Osteoblast (primary cell): ENCODE results near the gene HES6. TPM values are rescaled to one million over a fixed set of nuclear protein-coding genes. Genes with fewer than 3 reads are reported as not detected.

Experiments used
- DNase-seq: peaks from one replicate; pipeline ENCODE4 v3.0.0; 2011; ENCODE audit warnings: low spot score, mixed read lengths; ENCODE audit not compliant: insufficient read length; ENCODE audit errors: missing footprints
- H2AFZ ChIP-seq: 2 replicates; pipeline ENCODE4 v1.6.0; 2011; ENCODE audit warnings: mild to moderate bottlenecking, low read length
- H3K27ac ChIP-seq: 2 replicates; pipeline ENCODE4 v1.5.1; 2011; ENCODE audit warnings: mild to moderate bottlenecking, low read depth, low read length, moderate library complexity
- H3K27me3 ChIP-seq: 2 replicates; pipeline ENCODE4 v1.6.0; 2012; ENCODE audit warnings: mild to moderate bottlenecking, control low read depth, inconsistent platforms, low read length, moderate library complexity; ENCODE audit not compliant: insufficient read depth
- H3K36me3 ChIP-seq: 2 replicates; pipeline ENCODE4 v1.5.1; 2011; ENCODE audit warnings: mild to moderate bottlenecking, low read length, control low read depth, moderate library complexity; ENCODE audit not compliant: insufficient read depth
- H3K4me1 ChIP-seq: 2 replicates; pipeline ENCODE4 v1.5.1; 2011; ENCODE audit warnings: mild to moderate bottlenecking, low read length, control low read depth, moderate library complexity; ENCODE audit not compliant: insufficient read depth
- H3K4me2 ChIP-seq: 2 replicates; pipeline ENCODE4 v1.6.0; 2011; ENCODE audit warnings: mild to moderate bottlenecking, low read length; ENCODE audit not compliant: insufficient read depth
- H3K4me3 ChIP-seq: fragments of 200-600 bp; sonication (generic); 3 replicates; pipeline ENCODE4 v1.5.1; 2012; ENCODE audit warnings: mild to moderate bottlenecking, low read length, inconsistent platforms; ENCODE audit not compliant: insufficient read depth
- H3K79me2 ChIP-seq: 2 replicates; pipeline ENCODE4 v1.6.0; 2012; ENCODE audit warnings: mild to moderate bottlenecking, low read length, control low read depth, inconsistent platforms; ENCODE audit not compliant: insufficient read depth
- H3K9me3 ChIP-seq: 2 replicates; pipeline ENCODE4 v1.5.1; 2011; ENCODE audit warnings: low read depth, low read length, control low read depth
- H4K20me1 ChIP-seq: 2 replicates; pipeline ENCODE4 v1.6.0; 2012; ENCODE audit warnings: mild to moderate bottlenecking, low read length, control low read depth; ENCODE audit not compliant: insufficient read depth
- total RNA-seq: library from RNA; depleted of rRNA; stranded (reverse); fragments of >200 nt; gene quantifications from 2 replicates; pipeline ENCODE4 v1.2.3, GENCODE V29; 2012
- TF ChIP-seq, protein P1 (sequence below): IDR thresholded peaks from 2 replicates; pipeline ENCODE4 v1.5.1; 2011; ENCODE audit warnings: mild to moderate bottlenecking, low read depth, low read length, moderate library complexity; ENCODE audit errors: extremely low read depth

HES6 gene
- total RNA-seq, 1 donor, result 4.0 TPM

DNA sequence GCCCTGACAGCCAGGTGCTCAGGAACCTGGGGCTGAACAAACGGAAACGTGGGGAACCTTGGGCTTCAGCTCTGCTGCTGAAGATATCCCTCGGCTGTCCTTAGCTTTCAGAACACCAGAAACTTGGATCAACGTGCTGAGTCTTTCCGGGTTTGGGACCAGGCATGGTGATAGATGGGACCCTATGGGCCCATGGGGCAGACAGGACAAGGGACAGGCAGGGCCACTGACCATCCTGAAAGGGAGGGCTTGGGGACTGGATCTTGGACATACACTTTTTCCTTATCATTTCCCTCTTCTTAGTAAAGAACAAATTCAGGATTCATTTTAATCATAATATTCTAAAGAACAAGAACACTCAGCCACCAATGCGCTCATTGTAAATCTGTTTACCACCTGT is 16.3 kb upstream of the HES6 start:
- Histone ChIP-seq H4K20me1 (no peaks in the 10 kb centered on the region), H2AFZ (no peak overlapping the region), H3K9me3 (no peaks in the 10 kb centered on the region), H3K79me2 (no peaks in the 10 kb centered on the region), H3K27me3 (no peaks in the 10 kb centered on the region), H3K4me1 (no peaks in the 10 kb centered on the region), H3K36me3 (peaks cover 23% of the 10 kb centered on the region), H3K4me3 (no peak overlapping the region), H3K4me2 (no peak overlapping the region), H3K27ac (no peak overlapping the region)
- peak; percentile 52 for DNase-seq
- TF ChIP-seq, protein P1, sequence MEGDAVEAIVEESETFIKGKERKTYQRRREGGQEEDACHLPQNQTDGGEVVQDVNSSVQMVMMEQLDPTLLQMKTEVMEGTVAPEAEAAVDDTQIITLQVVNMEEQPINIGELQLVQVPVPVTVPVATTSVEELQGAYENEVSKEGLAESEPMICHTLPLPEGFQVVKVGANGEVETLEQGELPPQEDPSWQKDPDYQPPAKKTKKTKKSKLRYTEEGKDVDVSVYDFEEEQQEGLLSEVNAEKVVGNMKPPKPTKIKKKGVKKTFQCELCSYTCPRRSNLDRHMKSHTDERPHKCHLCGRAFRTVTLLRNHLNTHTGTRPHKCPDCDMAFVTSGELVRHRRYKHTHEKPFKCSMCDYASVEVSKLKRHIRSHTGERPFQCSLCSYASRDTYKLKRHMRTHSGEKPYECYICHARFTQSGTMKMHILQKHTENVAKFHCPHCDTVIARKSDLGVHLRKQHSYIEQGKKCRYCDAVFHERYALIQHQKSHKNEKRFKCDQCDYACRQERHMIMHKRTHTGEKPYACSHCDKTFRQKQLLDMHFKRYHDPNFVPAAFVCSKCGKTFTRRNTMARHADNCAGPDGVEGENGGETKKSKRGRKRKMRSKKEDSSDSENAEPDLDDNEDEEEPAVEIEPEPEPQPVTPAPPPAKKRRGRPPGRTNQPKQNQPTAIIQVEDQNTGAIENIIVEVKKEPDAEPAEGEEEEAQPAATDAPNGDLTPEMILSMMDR, result no peak

DNA sequence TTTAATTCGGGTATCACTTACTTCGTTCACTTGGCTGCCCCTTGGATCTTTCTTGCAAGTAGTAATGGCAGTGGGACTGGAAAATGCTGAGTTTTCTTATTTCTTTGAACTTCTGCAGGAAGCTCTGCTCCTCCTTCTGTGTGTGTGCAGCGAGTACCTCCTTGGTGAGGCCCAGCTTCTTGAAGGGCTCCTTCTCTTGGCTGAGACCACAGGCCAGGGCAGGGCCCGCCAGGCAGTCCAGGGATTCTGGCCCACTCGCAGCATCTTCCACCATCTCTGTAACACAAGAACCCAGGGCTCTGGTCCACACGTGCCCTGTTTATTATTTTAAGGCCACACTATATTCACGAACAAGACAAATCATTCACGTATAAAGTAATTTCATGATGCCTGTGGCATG is 15.8 kb upstream of the HES6 start:
- no peaks in the 10 kb centered on the region for H3K27me3 ChIP-seq
- H3K4me3 ChIP-seq, result no peak overlapping the region
- H3K4me1 ChIP-seq, result no peaks in the 10 kb centered on the region
- H3K27ac ChIP-seq, result no peak overlapping the region
- TF ChIP-seq, protein P1, result no peak
- H3K36me3 ChIP-seq, result peaks cover 23% of the 10 kb centered on the region
- no peak overlapping the region for H2AFZ ChIP-seq
- H3K79me2 ChIP-seq, result no peaks in the 10 kb centered on the region
- H3K4me2 ChIP-seq, result no peak overlapping the region
- no peaks in the 10 kb centered on the region for H4K20me1 ChIP-seq
- DNase-seq, result no peak
- H3K9me3 ChIP-seq, result no peaks in the 10 kb centered on the region

DNA sequence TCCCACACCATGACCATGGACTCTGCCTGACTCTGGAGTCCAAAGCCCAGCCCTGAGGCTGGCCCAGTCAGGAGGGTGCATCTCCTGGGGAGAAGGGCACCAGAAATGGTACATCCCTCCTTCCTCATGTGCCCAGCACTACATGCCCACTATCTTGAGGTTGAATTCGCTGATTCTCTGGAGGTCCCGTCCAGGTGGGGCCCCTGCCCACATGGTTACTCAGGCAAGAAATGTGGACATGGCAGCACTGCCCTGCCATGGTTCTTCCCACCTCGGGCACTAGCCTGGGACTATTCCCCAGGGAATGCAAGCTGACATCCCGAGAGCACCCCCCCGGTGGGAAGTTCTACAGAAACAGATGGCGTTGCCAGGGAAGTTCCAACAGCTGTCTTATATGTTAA is 15.3 kb upstream of the HES6 start:
- H3K4me1 ChIP-seq, result no peaks in the 10 kb centered on the region
- no peak overlapping the region for H3K27ac ChIP-seq
- DNase-seq, result peak; percentile 77
- H3K79me2 ChIP-seq, result no peaks in the 10 kb centered on the region
- TF ChIP-seq, protein P1, result no peak
- no peaks in the 10 kb centered on the region for H3K9me3 ChIP-seq
- no peaks in the 10 kb centered on the region for H4K20me1 ChIP-seq
- H2AFZ ChIP-seq, result no peak overlapping the region
- no peaks in the 10 kb centered on the region for H3K27me3 ChIP-seq
- peaks cover 23% of the 10 kb centered on the region for H3K36me3 ChIP-seq
- H3K4me3 ChIP-seq, result no peak overlapping the region
- H3K4me2 ChIP-seq, result no peak overlapping the region

DNA sequence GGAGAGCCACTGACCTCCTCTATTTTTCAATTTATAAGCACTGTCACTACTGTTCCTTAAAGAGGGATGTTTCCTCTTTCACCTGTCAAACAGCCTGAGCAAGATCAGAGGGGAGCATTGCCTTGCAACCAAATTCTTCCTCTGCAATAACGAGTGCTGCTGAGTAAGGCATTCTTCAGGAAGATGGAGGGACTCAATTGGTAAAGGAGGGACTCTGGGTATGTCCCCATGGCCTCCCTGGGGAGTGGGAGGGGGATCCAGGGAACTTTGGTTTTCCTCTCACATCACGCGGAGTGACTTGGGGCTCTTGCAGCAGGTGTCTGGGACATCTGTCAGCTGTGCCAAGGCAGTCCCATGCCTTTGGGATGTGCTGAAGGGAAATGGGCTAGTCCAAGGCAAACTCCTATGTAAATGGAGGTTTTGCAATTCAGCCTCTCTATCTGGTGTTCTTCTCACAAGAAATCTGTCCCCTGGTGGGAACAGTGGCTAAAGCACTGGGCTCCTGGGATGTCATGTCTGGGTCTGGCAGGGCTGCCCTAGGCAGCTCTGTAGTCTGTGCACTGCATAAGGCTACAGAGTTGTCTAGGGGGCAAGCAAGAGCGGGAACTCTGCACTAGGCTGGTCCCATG is 14.4 kb upstream of the HES6 start:
- no peak for DNase-seq
- TF ChIP-seq, protein P1, result no peak
- Histone ChIP-seq H3K36me3 (peaks cover 20% of the 10 kb centered on the region), H3K4me2 (no peak overlapping the region), H3K4me1 (no peaks in the 10 kb centered on the region), H3K27ac (no peak overlapping the region), H4K20me1 (no peaks in the 10 kb centered on the region), H3K9me3 (no peaks in the 10 kb centered on the region), H3K79me2 (no peaks in the 10 kb centered on the region), H3K4me3 (no peak overlapping the region), H3K27me3 (no peaks in the 10 kb centered on the region), H2AFZ (no peak overlapping the region)
